ENCODE data around the gene OCRL.

- TF ChIP-seq TAF1 (IDR thresholded peaks at IDR 0.05; ENCODE audit: borderline replicate concordance, insufficient read depth, low read length) (no peak), POLR2AphosphoS5 (IDR thresholded peaks at IDR 0.05; ENCODE audit: low read depth, low read length) (no peak), REST (IDR thresholded peaks at IDR 0.05; ENCODE audit: insufficient read depth in 1 of 2, low read depth in 2 of 2, low read length in 2 of 2) (no peak)
Observed at GRCh38 chrX:129534816-129535578, 5.1 kb upstream of the OCRL start.
